ENCODE data around the gene AADACL3.
"Not testable (repeated sequence)": the region's sequence is repeated elsewhere in the genome, so short reads cannot be mapped to it uniquely, and the experiment has no call there.

The AADACL3 gene, protein sequence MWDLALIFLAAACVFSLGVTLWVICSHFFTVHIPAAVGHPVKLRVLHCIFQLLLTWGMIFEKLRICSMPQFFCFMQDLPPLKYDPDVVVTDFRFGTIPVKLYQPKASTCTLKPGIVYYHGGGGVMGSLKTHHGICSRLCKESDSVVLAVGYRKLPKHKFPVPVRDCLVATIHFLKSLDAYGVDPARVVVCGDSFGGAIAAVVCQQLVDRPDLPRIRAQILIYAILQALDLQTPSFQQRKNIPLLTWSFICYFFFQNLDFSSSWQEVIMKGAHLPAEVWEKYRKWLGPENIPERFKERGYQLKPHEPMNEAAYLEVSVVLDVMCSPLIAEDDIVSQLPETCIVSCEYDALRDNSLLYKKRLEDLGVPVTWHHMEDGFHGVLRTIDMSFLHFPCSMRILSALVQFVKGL

DNA sequence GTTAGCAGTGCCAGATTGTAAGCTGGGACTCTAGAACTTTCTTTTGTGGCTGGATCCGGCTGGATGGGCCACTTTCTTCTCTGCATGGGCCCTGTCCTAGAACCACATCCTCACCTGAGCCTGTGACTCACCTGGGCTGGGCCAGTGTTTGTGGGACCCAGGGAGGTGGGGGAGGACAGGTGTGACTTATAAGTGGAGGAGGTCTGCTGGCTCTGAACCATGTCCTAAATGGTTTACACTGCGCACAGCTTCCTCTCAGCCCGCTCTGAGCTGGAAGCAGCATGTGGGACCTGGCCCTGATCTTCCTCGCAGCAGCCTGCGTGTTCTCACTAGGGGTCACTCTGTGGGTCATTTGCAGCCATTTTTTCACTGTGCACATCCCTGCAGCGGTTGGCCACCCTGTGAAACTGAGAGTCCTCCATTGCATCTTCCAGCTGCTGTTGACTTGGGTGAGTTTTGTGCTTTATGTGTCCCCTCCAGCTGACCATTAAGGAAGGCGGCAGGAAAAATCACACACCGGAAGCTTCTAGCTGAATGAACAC lies at the start of gene AADACL3:
Gene AADACL3, plus strand, starts transcription at position 215 of the 542 bp plus-strand sequence. Its CDS starts 67 bp downstream, at position 282.
- DNase-seq (ENCODE audit: low read depth in 2 of 2) = no peak

DNA sequence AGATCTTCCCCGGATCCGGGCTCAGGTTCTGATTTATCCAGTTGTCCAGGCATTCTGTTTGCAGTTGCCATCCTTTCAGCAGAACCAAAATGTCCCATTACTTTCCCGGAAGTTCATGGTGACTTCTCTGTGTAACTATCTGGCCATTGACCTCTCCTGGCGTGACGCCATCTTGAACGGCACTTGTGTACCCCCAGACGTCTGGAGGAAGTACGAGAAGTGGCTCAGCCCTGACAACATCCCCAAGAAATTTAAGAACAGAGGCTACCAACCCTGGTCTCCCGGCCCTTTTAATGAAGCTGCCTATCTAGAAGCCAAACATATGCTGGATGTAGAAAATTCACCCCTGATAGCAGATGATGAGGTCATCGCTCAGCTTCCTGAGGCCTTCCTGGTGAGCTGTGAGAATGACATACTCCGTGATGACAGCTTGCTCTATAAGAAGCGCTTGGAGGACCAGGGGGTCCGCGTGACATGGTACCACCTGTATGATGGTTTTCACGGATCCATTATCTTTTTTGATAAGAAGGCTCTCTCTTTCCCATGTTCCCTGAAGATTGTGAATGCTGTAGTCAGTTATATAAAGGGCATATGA lies 49.7 kb upstream of the AADACL3 start:
- DNase-seq (ENCODE audit: low read depth in 2 of 2) = no peak

DNA sequence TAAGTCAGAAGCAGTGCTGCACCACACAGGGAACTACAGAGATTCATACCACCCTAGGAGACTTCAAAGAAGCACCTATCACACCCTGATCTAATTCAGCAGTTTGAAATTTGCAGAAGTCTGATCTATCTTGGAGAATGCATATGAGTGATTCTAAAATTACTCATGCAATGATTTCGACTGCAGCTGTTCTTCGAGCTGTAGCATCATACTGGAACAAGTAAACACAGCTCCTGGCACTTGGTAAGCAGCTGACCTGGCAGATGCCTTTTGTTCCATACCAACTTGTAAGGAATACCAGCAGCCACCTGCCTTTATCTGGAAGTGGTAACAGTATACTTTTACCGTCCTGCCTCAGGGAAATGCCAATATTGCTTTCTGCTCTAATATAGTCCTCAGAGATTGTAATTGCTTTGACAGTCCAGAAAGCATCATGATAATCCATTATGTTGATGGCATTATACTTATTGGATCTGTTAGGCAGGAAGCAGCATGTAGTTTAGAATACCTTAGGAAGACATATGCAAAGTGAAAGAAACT lies 46.3 kb upstream of the AADACL3 start:
- no peak for DNase-seq (ENCODE audit: low read depth in 2 of 2)

DNA sequence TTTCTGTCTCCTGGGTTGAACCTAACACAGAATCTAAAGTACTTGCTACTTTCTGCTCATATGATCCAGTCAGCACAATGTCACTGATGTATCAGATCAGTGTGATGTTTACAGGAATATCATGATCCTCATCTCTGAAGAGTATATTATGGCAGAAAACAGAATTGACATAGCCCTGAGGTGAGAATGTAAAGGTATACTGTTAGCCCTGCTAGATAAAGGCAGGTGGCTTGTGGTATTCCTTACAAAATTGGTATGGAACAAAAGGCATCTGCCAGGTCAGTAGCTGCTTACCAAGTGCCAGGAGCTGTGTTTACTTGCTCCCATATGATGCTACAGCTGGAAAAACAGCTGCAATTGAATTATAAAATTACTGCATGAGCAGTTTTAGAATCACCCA lies 41.6 kb upstream of the AADACL3 start:
- DNase-seq (ENCODE audit: low read depth in 2 of 2) = no peak

DNA sequence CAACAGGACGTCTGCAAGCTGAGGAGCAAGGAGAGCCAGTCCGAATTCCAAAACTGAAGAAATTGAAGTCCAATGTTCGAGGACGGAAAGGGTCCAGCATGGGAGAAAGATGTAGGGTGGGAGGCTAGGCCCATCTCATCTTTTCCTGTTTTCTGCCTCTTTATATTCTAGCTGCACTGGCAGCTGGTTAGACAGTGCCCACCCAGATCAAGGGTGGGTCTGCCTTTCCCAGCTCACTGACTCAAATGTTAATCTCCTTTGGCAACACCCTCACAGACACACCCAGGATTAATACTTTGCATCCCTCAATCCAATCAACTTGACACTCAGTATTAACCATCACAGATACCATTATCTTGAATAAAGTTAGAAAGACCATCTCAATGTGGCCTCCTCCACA lies 39.8 kb upstream of the AADACL3 start:
- not testable (repeated sequence) for DNase-seq (ENCODE audit: low read depth in 2 of 2)

DNA sequence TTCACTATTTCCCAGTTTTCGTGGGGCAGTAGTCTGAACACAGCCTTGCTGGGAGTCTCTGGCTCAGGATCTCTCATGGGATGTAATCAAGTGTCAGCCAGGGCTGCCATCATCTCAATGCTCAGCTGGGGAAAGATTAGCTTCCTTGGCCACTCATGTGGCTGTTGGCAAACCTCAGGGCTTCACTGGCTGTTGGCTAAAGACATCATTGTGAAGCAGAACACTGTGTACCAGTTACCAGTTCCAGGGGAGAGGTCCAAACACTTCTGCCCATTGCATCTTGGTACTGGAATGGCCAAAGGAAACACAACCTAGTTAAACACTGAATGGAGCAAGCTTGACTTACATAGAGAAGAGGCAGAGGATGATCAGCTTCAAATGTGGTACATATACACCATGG lies 38.3 kb upstream of the AADACL3 start:
- DNase-seq (ENCODE audit: low read depth in 2 of 2) = no peak

DNA sequence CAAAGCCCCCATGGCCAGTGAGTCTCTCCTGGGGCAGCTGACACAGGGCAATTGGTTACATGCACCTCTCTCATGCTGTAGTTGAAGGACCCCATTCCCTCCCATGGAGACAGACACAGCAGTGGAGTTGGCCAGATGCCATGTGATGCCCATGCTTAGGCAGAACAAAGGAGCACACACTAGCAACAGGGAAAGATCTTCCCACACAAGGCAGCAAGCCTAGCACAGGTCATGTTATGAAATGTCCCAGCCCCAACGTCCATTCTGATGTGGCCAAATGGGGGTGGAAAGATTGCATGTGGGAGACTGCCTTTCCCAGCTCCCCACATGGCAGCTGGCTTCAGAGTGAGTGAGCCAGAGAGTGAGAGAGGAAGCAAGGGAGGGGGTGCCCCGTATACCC lies 37.6 kb upstream of the AADACL3 start:
- no peak for DNase-seq (ENCODE audit: low read depth in 2 of 2)

DNA sequence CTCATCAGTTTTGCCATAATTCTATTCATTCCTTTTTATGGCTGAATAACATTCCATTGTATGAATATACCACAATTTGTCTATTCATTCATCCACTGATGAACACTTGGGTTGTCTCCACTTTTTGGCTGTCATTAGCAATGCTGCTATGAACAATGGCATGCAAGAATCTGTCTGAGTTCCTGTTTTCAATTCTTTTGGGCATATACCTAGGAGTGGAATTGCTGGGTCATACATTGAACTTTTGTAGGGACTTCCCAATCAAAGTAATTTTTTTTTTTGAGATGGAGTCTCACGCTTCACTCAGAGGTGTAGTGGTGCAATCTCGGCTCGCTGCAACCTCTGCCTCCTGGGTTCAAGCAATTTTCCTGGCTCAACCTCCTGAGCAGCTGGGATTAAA lies 37.1 kb upstream of the AADACL3 start:
- DNase-seq (ENCODE audit: low read depth in 2 of 2) = no peak

DNA sequence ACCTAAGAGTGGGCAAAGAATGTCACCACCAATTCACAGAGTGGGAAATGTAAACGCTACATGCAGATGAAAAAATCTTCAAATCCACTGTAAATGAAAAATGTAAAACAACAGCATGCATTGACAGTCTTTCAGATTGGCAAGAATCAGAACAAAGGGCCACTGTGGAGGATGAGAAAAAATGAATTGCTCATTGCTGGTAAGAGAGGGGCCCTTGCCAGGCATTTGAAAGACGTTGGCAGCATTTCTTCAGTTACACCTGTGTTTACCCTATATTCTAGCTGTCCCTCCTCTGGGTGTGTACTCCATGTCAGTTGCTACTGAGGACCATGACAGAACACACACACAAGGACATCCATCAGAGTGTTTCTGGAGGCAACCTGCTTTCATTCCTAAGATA lies 25.8 kb upstream of the AADACL3 start:
- DNase-seq (ENCODE audit: low read depth in 2 of 2) = no peak

DNA sequence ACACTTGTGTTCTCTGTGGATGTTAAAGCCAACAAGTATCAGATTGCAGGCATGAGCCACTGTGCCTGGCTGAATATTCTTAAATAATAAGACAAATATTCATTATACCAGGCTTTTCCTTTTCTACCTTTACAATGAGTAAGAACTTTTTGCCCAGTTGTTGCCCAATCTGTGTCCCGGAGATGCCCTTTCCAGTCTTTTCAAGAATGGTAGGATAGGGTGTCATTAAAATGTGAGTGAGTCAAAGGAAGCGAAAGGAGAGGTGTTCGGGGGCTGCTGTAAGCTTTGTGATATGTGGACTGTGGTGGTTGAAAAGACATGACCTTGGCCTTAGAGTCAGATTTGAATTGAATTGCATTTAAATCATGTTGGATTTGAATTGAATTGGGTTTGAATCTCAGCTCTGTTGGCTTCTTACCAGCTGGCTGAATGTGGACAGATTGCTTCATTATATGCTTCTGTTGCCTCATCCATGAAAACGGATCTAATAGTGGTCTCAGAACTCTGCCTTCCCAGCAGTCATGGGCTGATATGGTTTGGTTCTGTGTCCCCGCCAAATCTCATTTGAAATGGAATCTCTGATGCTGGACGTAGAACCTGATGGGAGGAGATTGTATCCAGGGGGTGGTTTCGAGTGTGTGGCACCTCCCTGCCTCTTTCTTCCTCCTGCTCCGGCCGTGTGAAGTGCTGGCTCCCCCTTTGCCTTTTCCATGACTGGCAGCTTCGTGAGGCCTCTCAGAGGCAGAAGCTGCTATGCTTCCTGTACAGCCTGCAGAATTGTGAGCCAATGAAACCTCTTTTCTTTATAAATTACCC lies 22.7 kb upstream of the AADACL3 start:
- DNase-seq (ENCODE audit: low read depth in 2 of 2) = no peak

DNA sequence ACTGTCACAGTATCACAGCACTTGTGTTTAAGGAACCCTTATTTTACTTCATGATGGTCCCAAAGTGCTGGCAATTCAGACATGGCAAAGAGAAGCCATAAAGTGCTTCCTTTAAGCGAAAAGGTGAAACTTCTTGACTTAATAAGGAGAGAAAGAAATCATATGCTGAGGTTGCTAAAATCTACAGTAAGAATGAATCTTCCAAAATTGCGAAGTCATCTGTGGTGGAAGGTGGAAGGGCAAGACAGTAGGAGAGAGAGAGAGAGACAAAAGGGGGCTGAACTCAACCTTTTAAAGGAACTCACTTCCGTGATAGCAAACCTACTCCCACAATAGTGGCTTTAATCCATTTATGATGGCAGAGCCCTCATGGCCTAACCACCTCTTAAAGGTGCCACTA lies 19.3 kb upstream of the AADACL3 start:
- DNase-seq (ENCODE audit: low read depth in 2 of 2) = no peak

DNA sequence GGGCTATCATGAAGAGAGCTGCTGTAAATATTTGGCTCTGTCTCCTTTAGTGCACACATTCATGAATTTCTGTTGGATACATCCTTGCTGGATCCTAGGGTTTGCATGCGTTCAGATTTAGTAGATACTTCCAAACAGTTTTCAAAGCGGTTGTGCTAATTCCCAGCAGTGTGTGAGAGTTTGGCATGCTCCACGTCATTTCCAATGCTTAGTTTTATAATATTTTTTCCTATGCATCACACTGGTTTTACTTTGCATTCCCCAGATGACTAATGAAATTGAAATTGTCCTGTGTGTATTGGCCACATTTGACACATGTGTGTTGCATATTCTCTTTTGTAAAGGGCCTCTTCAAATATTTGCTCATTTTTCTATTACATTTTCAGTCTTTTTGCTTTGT lies 18.5 kb upstream of the AADACL3 start:
- DNase-seq (ENCODE audit: low read depth in 2 of 2) = no peak

DNA sequence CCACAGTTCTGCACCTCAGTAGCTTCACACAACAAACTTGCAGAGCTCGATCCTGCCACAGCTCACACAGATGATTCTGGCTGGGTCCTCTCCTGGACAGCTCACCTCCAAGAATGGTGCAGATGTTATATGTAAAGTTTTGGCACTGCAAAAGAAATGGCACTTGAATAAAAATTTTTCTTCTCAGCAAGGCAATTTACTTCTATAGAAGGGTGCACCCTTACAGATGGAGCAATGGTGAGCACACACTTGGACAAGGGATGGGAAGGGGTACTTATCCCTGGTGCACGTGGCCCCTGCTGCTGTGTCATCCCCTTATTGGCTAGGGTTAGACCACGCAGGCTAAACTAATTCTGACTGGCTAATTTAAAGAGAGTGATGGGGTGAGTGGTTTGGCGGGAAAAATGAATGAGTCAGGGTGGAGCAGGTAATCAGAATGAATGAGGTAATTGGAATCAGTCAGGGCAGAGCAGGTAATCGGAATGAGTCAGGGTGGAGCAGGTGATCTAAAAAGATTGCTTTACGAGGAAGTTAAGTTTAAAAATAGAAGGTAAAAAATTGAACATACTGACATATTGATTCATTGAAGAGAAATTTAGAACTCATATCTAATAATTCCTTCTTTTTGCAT lies 12.0 kb upstream of the AADACL3 start:
- DNase-seq (ENCODE audit: low read depth in 2 of 2) = no peak

DNA sequence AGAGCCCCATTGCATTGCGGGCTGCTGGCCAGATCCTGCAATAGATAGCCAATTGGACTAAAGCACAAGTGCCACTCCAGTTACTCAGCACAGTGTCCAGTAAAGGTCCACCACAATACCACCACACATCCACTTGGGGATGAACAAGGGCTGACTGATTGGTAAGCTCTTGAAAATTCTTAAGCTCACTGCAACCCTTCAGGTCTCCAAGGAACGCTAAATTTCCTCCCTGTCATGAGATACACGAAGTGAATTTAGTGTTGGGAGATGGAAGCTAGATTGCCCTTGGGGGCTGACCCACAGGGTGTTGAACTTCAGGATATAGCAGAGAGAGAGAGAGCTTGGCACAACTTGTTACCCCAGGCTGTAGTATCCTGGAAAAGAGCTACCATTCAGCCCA lies 9.8 kb upstream of the AADACL3 start:
- no peak for DNase-seq (ENCODE audit: low read depth in 2 of 2)

DNA sequence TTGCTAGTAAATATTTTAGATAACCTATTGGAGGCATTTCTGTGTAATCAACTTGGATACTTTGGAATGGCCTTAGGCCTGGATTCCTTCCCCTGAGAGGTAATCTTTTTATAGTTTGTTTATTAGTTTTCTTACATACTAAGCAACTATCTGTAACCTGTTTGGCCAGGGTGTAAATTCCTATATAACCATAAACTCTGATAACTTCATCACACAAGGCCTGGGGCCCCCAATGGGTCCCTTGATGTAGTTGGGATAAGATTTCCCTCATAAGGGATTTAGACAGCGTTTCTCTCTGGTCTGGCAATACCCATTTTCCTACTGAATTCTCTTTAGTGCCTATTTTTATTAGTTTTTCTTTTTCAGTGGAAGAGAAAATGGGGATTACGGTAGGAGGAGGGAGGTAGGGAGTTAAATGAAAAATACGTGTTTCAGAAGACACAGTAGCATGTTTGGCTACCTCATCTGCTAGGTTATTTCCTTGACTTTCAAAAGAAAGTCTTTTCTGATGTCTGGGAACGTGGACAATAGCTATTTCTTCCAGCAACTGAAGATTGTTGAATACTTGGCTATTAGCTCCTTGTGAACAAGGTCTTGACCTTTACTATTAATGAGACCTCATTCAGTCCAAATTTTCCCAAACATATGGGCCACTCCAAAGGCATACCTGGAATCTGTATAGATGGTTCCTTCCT lies 7.4 kb upstream of the AADACL3 start:
- no peak for DNase-seq (ENCODE audit: low read depth in 2 of 2)

DNA sequence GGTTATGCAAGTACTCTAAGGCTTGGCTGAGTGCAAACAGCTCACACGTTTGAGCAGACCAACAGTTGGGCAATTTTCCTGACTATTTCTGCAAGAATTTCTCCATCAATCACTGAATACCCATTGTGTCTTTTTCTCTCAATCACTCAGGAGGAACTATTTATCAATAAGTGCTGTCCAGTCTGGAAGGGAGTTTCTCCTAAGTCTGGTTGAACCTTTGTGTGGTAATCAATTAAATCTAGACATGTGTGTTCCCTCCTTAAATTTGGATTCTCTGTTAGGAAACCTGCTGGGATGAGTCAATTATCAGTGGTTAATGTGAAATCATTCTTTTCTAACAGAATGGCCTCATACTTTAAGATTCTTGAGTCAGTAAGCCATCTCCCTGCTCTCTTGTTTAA lies 6.8 kb upstream of the AADACL3 start:
- no peak for DNase-seq (ENCODE audit: low read depth in 2 of 2)

DNA sequence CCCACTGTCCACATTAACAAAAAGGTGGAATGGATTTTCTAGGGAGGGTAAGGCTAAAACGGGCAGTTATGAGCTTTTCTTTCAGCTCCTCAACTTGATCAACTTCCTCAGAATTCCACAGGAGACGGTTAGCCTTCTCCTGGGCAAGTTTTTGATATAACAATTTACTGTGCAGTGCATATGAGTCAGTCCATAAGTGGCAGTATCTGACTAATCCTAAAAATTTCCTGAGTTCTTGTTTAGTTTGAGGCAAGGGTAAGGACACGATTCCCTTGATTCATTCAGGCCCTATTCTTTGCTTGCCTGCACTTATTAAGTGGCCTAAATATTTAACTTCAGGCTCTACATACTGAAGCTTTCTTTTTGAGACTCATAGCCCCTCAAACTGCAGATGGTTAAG lies 6.2 kb upstream of the AADACL3 start:
- DNase-seq (ENCODE audit: low read depth in 2 of 2) = no peak

DNA sequence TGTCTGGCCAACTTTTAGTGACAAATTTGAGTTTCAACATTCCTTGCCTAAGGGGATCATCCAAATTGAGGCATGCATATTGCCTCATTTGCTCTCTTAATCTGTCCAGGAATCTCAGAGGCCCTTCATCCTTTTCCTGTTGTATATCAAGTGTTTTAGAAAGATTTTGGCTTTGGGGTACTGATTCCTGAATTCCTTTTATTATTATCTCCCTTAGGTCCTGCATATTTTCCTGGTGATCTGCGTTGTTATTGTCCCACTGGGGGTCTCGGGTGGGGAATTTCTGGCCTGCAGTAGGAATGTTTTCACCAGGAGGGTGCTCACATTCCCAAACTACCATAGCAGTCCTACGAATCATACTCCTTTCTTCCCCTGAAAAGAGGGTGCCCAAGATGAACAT lies 4.4 kb upstream of the AADACL3 start:
- no peak for DNase-seq (ENCODE audit: low read depth in 2 of 2)

DNA sequence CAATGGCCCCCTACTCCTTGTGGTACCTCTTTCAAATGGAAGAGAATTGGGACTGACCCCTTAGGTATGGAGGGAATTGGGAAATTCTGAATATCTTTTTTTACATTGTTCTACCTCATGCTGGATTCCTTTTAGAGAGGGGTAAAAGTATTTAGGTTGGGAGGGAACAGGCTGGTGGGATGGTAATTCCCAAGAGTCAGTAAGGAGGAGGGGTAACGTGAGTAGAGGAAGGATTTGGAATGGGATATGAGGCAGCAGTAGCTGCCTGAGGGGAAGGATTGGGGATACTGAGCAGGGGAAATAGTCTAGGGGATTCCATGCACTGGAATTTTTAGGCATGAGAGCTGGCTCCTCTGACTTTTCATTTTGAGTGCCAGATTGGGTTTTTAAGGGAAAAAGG lies 3.8 kb upstream of the AADACL3 start:
- no peak for DNase-seq (ENCODE audit: low read depth in 2 of 2)

DNA sequence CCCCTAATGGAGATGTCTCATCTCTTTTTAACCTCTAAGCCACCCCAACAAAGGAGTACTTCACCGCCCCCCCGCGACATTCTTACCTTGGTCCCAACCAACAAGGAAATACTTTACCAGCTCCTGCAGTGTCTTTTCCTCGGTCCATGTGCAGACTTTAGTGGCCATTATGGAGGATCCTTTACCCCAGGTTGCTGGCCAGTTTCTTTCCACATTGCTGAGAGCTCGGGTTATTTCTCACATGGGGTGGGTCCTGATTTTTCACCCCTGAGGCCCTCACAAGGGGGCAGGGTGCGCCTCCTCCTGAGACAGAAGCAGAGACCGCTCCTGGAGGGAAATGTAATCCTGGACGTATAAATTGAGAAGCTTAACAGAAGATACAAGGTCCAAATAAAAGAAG lies 3.0 kb upstream of the AADACL3 start:
- no peak for DNase-seq (ENCODE audit: low read depth in 2 of 2)

DNA sequence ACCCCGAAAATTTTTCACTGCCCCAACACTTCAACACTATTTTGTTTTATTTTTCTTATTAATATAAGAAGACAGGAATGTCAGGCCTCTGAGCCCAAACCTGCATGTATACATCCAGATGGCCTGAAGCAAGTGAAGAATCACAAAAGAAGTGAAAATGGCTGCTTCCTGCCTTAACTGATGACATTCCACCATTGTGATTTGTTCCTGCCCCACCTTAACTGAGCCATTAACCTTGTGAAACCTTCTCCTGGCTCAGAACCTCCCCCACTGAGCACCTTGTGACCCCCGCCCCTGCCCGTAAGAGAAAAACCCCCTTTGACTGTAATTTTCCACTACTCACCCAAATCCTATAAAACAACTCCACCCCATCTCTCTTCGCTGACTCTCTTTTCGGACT lies 2.3 kb upstream of the AADACL3 start:
- DNase-seq (ENCODE audit: low read depth in 2 of 2) = not testable (repeated sequence)

Data from stimulated activated CD8-positive, alpha-beta memory T cell treated with anti-CD3 and anti-CD28 coated beads, Interleukin-15, amount 100 ng/mL, for 48 hours (primary cell).